BJ (cell line): ENCODE results near the gene ACO2. TPM values are rescaled to one million over a fixed set of nuclear protein-coding genes. Genes with fewer than 3 reads are reported as not detected.

ENCODE experiments used
- CTCF ChIA-PET: fragments of 350-600 bp; formaldehyde crosslinking; extraction: SDS; loops from one replicate; lab custom pipeline; 2021; ENCODE audit warnings: antibody characterized with exemption, inconsistent platforms; lab: Yijun Ruan, JAX
- POLR2A ChIA-PET: fragments of 300-600 bp; sonication (Branson Sonifier 250); formaldehyde crosslinking; extraction: SDS; loops from one replicate; lab custom pipeline; 2021; ENCODE audit warnings: antibody characterized with exemption; lab: Charles Lee
- DNase-seq: peaks from one replicate; pipeline ENCODE4 v3.0.0-alpha.2; 2011; ENCODE audit warnings: low read depth
- H3K27me3 ChIP-seq: 2 replicates; pipeline ENCODE4 v1.6.0; 2011; ENCODE audit warnings: low read length; ENCODE audit not compliant: control insufficient read depth, insufficient read depth
- H3K36me3 ChIP-seq: 2 replicates; pipeline ENCODE4 v1.5.1; 2011; ENCODE audit warnings: low read length; ENCODE audit not compliant: control insufficient read depth, insufficient read depth
- H3K4me3 ChIP-seq: 2 replicates; pipeline ENCODE4 v1.5.1; 2011; ENCODE audit warnings: low read depth, mild to moderate bottlenecking, control low read depth, low read length
- polyA plus RNA-seq: library from polyadenylated mRNA; depleted of rRNA; stranded (reverse); fragments of >200 nt; gene quantifications from 2 replicates; pipeline ENCODE4 v1.2.3, GENCODE V29; 2011
- TF ChIP-seq, protein P1 (sequence below): IDR thresholded peaks from 2 replicates; pipeline ENCODE4 v1.5.1; 2011; ENCODE audit warnings: low read depth, mild to moderate bottlenecking, control low read depth, inconsistent platforms, low read length, moderate library complexity; ENCODE audit not compliant: insufficient read depth

ACO2 gene
- polyA plus RNA-seq, 1 experiment, result 60.5 TPM

DNA sequence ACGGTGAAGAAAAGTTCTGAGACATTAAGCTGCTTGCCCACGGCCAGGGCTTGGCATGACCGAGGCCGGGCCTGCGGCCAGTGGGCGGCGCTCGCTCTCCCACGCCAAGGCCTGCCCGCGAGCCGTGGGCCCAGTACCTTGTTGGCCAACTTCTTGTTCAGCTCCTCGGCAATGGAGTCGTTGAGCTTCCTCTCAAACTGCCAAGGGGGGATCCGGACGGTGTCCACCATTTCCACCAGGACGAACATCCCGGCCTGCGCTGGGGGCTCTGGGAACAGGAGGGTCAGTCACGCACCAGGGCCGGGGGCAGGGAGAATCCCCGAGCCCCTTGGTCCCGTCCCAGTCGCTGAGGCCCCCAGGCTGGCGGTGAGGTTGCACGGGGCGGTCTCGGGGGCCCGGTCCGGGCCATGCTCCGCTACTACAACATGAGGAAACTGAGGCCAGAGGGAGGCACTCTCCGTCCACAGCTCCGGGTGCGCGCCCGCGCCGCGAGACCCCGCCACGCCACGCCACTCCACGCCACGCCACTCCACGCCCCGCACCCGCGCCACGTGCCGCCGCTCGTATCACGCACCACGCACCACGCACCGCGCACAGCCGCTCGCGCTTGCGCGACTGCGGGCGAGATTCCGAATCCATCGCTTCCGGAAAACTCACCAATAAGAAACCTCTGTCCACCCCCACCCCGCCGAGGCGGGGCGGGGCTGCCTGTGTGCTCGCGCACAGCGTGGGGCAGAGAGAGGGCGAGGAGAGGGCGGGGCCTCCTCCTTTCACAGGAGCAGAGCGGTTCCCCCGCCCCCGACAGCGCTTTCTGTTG, 75.1 kb downstream of the ACO2 start, which contains the start of gene POLR3H:
Gene POLR3H (minus strand): TSS at position 617 of the 817 bp plus-strand sequence. CDS start 369 bp downstream, at position 248.
- ChIA-PET CTCF (interaction anchor here (0.6 to 7.1 kb wide), 22 partner anchors 9 to 347 kb away, joined by 3 to 55 read pairs (median 3); partner anchors contain the start of genes PMM1 and XRCC6), POLR2A (interaction anchor here (0.5 to 1.0 kb wide), 3 partner anchors 19 to 375 kb away, joined by 3 to 4 read pairs (median 3); partner anchors contain the start of gene PMM1)
- TF ChIP-seq, protein P1, sequence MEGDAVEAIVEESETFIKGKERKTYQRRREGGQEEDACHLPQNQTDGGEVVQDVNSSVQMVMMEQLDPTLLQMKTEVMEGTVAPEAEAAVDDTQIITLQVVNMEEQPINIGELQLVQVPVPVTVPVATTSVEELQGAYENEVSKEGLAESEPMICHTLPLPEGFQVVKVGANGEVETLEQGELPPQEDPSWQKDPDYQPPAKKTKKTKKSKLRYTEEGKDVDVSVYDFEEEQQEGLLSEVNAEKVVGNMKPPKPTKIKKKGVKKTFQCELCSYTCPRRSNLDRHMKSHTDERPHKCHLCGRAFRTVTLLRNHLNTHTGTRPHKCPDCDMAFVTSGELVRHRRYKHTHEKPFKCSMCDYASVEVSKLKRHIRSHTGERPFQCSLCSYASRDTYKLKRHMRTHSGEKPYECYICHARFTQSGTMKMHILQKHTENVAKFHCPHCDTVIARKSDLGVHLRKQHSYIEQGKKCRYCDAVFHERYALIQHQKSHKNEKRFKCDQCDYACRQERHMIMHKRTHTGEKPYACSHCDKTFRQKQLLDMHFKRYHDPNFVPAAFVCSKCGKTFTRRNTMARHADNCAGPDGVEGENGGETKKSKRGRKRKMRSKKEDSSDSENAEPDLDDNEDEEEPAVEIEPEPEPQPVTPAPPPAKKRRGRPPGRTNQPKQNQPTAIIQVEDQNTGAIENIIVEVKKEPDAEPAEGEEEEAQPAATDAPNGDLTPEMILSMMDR, result peak; percentile 75
- Histone ChIP-seq H3K4me3 (peak within 1 kb of the TSS; percentile 90), H3K27me3 (no peaks in the 10 kb centered on the region), H3K36me3 (peaks cover 4% of the 10 kb centered on the region; the same call in 1 of the 2 replicates)
- peak; percentile 91 for DNase-seq

DNA sequence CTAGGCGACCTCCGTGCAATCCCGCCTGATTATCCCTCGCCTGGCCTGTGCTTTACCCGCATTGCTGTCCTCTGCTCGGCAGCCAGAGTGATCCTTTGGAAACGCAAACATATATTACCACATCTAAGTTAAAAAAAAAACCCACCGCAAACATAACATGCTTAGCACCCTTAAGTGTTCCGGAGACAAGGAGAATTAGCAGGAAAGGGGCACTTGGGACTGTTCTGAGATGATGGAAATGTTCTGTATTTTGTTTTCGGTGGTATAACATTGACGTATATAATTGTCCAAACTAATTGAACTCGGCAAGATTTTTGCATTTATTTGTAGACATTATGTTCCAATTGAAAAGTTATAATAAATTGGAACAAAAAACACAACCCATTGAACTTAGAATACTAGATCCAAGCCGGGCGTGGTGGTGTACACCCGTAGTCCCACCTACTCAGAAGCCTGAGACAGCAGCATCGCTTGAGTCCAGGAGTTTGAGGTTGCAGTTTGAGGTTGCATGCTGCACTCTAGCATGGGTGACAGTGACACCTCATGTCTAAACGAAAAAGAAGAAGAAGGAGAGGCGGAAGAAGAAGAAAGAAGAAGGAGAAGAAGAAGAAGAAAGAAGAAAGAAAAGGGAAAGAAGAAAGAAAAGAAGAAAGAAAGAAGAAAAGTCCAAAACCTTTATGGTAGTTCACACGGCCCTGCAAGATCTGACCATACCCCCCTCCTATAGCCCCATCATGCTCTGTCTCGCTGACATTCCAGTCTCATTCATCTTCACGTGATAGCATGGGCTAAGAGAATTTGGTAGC, 76.0 kb downstream of the ACO2 start:
- peaks cover 2% of the 10 kb centered on the region; the same call in 1 of the 2 replicates for H3K36me3 ChIP-seq
- TF ChIP-seq, protein P1, result no peak
- DNase-seq, result no peak
- no peaks in the 10 kb centered on the region for H3K27me3 ChIP-seq
- POLR2A ChIA-PET, result no interaction called here
- peak overlapping the region; percentile 90 for H3K4me3 ChIP-seq
- CTCF ChIA-PET, result interaction anchor here (1.1 to 7.1 kb wide), 3 partner anchors 23 to 53 kb away, joined by 5 to 55 read pairs (median 13); partner anchors contain the start of gene PMM1

DNA sequence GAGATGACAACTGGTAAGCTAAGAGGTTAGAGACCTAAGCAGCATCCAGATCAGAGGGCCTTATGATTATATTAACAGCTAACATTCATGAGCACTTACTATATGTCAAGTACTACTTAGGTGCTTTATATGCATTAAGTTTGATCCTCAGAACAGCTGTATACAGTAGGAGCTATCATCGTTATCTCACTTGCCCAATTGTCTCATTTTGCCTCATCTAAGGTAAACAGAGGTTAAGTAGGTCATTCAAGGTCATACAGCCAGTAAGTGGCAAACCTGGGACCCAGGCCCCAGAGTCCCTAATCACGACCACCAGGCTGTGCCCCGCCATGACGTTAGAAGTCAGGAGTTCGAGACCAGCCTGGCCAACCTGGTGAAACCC, 79.9 kb downstream of the ACO2 start:
- CTCF ChIA-PET, result interaction anchor here (1.0 to 2.1 kb wide), 5 partner anchors 9 to 48 kb away, joined by 3 to 7 read pairs (median 4); partner anchors contain the start of gene PMM1

DNA sequence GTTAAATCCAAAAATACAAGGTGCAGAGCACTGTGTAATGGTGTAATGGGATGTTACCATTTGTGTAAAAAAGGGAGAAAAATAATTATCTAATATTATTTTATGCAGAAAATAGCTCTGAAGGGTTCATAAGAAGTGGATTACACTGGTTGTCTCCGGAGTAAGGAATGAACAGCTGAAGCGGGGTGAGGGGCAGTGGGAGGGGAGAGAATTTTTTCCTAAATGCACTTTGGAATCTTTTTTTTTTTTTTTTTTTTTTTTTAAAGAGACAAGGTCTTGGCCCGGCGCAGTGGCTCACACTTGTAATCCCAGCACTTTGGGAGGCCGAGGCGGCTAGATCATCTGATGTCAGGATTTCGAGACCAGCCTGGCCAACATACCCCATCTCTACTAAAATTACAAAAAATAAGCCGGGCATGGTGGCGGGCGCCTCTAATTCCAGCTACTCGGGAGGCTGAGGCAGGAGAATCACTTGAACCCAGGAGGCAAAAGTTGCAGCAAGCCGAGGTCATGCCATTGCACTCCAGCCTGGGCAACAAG, 82.1 kb downstream of the ACO2 start:
- TF ChIP-seq, protein P1, result no peak
- CTCF ChIA-PET, result interaction anchor here (0.8 kb wide), 1 partner anchor 46 kb away, joined by 3 read pairs; no protein-coding TSS in a partner anchor
- Histone ChIP-seq H3K4me3 (no peak overlapping the region), H3K27me3 (no peaks in the 10 kb centered on the region), H3K36me3 (no peaks in the 10 kb centered on the region)
- DNase-seq, result no peak
- POLR2A ChIA-PET, result no interaction called here

More for the DNA sequence above, 79.9 kb downstream of the ACO2 start:
- DNase-seq, result no peak
- no peaks in the 10 kb centered on the region for H3K27me3 ChIP-seq
- POLR2A ChIA-PET, result no interaction called here
- TF ChIP-seq, protein P1, result no peak
- no peak overlapping the region for H3K4me3 ChIP-seq
- no peaks in the 10 kb centered on the region for H3K36me3 ChIP-seq
